ENCODE measurements around the gene PLCH1. TPM values are rescaled to one million over a fixed set of nuclear protein-coding genes. Genes with fewer than 3 reads are reported as not detected.

The PLCH1 gene
- total and polyA plus RNA-seq, 2 of the 8 experiments (the other 6 are each of a cell fraction or from before 2014, with no cell fraction given): 5.8 to 17.2 TPM

- Histone ChIP-seq H4K8ac (ENCODE audit: extremely low read depth, insufficient read depth, low read length) (no peak overlapping the region), H2AK5ac (ENCODE audit: low read depth, low read length) (no peak overlapping the region), H4K5ac (ENCODE audit: insufficient read length, low read depth, low read length) (no peak overlapping the region), H2BK5ac (ENCODE audit: low read depth, low read length) (no peak overlapping the region), H3K79me2 (ENCODE audit: control insufficient read depth in 1 of 2, insufficient read depth in 2 of 2, low read length in 2 of 2) (no peaks in the 10 kb centered on the region), H3K14ac (ENCODE audit: insufficient read length) (no peak overlapping the region), H3K23me2 (ENCODE audit: low read depth, low read length) (no peaks in the 10 kb centered on the region), H2BK15ac (ENCODE audit: low read length) (no peak overlapping the region), H3K27me3 (replicated peaks in 1 of 4; ENCODE audit: control insufficient read depth in 3 of 4, extremely low read depth in 1 of 4, insufficient read depth in 3 of 4, low read length in 3 of 4) (no peaks in the 10 kb centered on the region), H3K4me2 (ENCODE audit: insufficient read depth in 1 of 2, low read depth in 2 of 2, low read length in 2 of 2) (no peak overlapping the region), H3K36me3 (ENCODE audit: control insufficient read depth in 2 of 4, insufficient read depth in 4 of 4, low read length in 3 of 4) (peaks cover 0 to 5% (median 0%) of the 10 kb centered on the region in 4 experiments; a peak in 3 of 8 replicates), H3K18ac (ENCODE audit: extremely low read depth, low read length) (no peak overlapping the region), H2BK120ac (replicated peaks; ENCODE audit: low read depth, low read length) (no peak overlapping the region), H3K4me1 (replicated peaks in 1 of 4; ENCODE audit: control insufficient read depth in 3 of 4, insufficient read depth in 4 of 4, low read length in 3 of 4) (no peaks in the 10 kb centered on the region; a peak in 1 of 7 replicates), H3K4me3 (ENCODE audit: extremely low read depth in 1 of 4, insufficient read depth in 2 of 4, low read depth in 3 of 4, low read length in 4 of 4) (no peak overlapping the region), H4K20me1 (replicated peaks in 1 of 2; ENCODE audit: control insufficient read depth in 1 of 2, insufficient read depth in 2 of 2, low read length in 2 of 2) (no peaks in the 10 kb centered on the region), H2AFZ (ENCODE audit: low read length) (no peak overlapping the region), H3K27ac (ENCODE audit: low read depth, low read length) (no peak overlapping the region), H3K9me3 (ENCODE audit: insufficient read depth in 2 of 2, low read depth in 1 of 2, low read length in 1 of 2) (no peaks in the 10 kb centered on the region; a peak in 1 of 4 replicates), H3K79me1 (ENCODE audit: low read depth, low read length) (no peaks in the 10 kb centered on the region), H3K9ac (replicated peaks in 1 of 4; ENCODE audit: extremely low read depth in 1 of 4, low read depth in 3 of 4, low read length in 3 of 4) (no peak overlapping the region), H3K23ac (ENCODE audit: insufficient read length) (no peak overlapping the region), H2BK12ac (ENCODE audit: low read depth, low read length) (no peak overlapping the region), H2BK20ac (ENCODE audit: low read length) (no peak overlapping the region), H4K91ac (replicated peaks; ENCODE audit: insufficient read length, low read length) (no peak overlapping the region), H3K56ac (replicated peaks; ENCODE audit: insufficient read length, low read depth, low read length) (no peak overlapping the region), H3K4ac (replicated peaks; ENCODE audit: insufficient read length, low read depth, low read length) (no peak overlapping the region)
- CTCF ChIA-PET (ENCODE audit: partially characterized antibody): interaction anchor here (0.7 to 1.3 kb wide), 5 partner anchors 10 to 1186 kb away, joined by 3 to 6 read pairs (median 4); no protein-coding TSS in a partner anchor
- POLR2A ChIA-PET (ENCODE audit: partially characterized antibody): interaction anchor here (0.6 kb wide), 2 partner anchors 114 to 261 kb away, joined by 3 to 4 read pairs; no protein-coding TSS in a partner anchor
- no peak for DNase-seq (ENCODE audit: low read depth in 1 of 2, low spot score in 2 of 2)
- no peak for FAIRE-seq
- 87% methylated on average over 2 of the region's 3 CpGs; no CpG with 5 or more reads in 1 of the 2 experiments for whole genome bisulfite sequencing, 2 experiments (ENCODE audit: extremely low coverage in 1 of 2, insufficient coverage in 1 of 2, insufficient read length in 1 of 2, insufficient replicate concordance in 2 of 2, low coverage in 1 of 2, low lambda C conversion rate in 2 of 2, missing lambda C conversion rate in 1 of 2)
- TF ChIP-seq RFX5 (IDR thresholded peaks at IDR 0.05; ENCODE audit: borderline replicate concordance, low read depth, low read length) (no peak), SUZ12 (IDR thresholded peaks at IDR 0.05; ENCODE audit: low read length) (no peak), KDM4A (IDR thresholded peaks at IDR 0.05; ENCODE audit: low read depth, low read length, severe bottlenecking) (no peak), NANOG (IDR thresholded peaks at IDR 0.05; ENCODE audit: insufficient read depth, low read depth, low read length, poor library complexity, severe bottlenecking) (no peak), JUN (IDR thresholded peaks at IDR 0.05; ENCODE audit: low read depth, low read length) (no peak), POU5F1 (IDR thresholded peaks at IDR 0.05; ENCODE audit: low read depth, low read length) (no peak), TBP (IDR thresholded peaks at IDR 0.05; ENCODE audit: low read depth, low read length) (no peak), POLR2A (IDR thresholded peaks at IDR 0.05; ENCODE audit: control extremely low read depth in 1 of 2, low read depth in 2 of 2, low read length in 2 of 2) (no peak), RAD21 (IDR thresholded peaks at IDR 0.05 in 1 of 2, conservative IDR thresholded peaks at IDR 0.05 in 1 of 2; ENCODE audit: low read depth in 2 of 2, low read length in 2 of 2) (no peak), CBX5 (IDR thresholded peaks at IDR 0.05; ENCODE audit: low read depth, low read length) (no peak), SRF (IDR thresholded peaks at IDR 0.05; ENCODE audit: low read depth, low read length) (no peak), EZH2 (IDR thresholded peaks at IDR 0.05; ENCODE audit: low read depth, low read length, severe bottlenecking) (no peak)
- TF ChIP-seq, protein P1, sequence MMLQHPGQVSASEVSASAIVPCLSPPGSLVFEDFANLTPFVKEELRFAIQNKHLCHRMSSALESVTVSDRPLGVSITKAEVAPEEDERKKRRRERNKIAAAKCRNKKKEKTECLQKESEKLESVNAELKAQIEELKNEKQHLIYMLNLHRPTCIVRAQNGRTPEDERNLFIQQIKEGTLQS (IDR thresholded peaks at IDR 0.05; ENCODE audit: insufficient read depth, low read depth, low read length): no peak
Measured at GRCh38 chr3:155598671-155599070, 146.2 kb downstream of the PLCH1 start.

All from H1 (cell line).